C4-2B (cell line): ENCODE measurements around the gene TMEM100.

ENCODE experiments used
- H3K27ac ChIP-seq: fragments of 450-650 bp; 2 replicates; pipeline ENCODE4 v1.5.1; 2017
- ZFX ChIP-seq: fragments of 450-650 bp; IDR thresholded peaks from 2 replicates; pipeline ENCODE4 v1.6.1; 2017
- TF ChIP-seq, protein P1 (sequence below): fragments of 450-650 bp; conservative IDR thresholded peaks from 2 replicates; pipeline ENCODE4 v1.5.1; 2017; ENCODE audit warnings: mild to moderate bottlenecking

TMEM100 gene

DNA sequence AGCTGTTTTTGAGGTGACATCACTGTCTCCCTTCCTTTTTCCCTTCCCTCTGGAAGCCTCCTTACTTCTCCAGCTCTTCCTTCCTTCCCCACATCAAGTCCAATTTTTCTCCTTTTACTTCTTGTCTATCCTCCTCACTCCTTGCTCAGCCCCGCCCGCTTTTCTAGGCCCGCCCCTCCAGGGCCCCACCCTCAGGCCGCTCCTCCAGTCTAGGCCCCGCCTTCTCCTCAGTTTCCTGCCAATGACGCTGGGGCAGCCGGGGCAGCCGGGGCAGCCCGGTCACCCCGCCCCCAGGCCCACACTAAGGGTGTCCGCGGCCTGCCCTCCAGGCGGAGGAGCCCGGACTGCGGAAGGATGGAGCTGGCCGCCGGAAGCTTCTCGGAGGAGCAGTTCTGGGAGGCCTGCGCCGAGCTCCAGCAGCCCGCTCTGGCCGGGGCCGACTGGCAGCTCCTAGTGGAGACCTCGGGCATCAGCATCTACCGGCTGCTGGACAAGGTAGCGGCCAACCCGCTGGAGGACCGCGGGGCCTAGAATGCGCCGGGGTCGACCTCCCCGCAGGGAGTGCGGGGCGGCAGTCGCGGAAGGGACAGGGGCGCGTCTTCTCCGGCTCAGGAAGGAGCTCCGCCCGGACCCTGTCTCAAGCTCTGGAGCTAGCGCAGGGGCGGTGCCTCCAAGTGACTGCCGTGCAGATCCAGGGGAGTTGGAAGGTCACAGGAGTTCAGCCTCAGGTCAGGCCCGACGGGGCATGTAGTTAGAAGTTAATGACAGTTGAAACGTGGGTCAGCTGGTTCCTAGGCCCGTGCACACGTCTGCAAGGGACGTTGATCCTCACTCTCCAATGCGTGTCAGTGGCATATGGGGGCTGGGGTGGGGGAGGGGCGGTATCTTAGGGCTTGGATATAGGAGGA lies 28.3 kb upstream of the TMEM100 start, which contains the start of gene PCTP:
Gene PCTP, plus strand, starts transcription at position 302 of the 908 bp plus-strand sequence. Its CDS starts 53 bp downstream, at position 355.
- peak; percentile 90 for TF ChIP-seq ZFX
- TF ChIP-seq, protein P1, sequence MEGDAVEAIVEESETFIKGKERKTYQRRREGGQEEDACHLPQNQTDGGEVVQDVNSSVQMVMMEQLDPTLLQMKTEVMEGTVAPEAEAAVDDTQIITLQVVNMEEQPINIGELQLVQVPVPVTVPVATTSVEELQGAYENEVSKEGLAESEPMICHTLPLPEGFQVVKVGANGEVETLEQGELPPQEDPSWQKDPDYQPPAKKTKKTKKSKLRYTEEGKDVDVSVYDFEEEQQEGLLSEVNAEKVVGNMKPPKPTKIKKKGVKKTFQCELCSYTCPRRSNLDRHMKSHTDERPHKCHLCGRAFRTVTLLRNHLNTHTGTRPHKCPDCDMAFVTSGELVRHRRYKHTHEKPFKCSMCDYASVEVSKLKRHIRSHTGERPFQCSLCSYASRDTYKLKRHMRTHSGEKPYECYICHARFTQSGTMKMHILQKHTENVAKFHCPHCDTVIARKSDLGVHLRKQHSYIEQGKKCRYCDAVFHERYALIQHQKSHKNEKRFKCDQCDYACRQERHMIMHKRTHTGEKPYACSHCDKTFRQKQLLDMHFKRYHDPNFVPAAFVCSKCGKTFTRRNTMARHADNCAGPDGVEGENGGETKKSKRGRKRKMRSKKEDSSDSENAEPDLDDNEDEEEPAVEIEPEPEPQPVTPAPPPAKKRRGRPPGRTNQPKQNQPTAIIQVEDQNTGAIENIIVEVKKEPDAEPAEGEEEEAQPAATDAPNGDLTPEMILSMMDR = peak; percentile 47
- H3K27ac ChIP-seq = peak within 1 kb of the TSS; percentile 81

DNA sequence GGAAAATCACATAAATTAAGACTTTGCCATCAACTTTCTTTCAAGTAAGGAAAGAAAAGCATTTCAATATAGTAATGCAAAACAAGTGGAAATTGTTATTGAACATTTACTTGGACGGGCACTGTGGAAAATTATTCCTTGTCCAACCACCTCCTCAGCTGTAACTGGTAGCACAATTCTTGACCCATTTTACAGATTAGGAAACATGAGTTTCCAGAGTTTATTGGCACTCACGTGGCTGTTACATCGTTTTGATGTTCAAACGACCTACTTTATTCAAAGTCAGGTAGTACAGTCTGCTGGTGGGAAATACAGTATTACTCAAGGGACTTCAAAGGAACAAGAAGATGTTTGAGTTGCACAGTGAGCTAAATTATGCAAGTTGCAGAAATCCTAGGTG lies 27.3 kb upstream of the TMEM100 start:
- no peak overlapping the region for H3K27ac ChIP-seq

DNA sequence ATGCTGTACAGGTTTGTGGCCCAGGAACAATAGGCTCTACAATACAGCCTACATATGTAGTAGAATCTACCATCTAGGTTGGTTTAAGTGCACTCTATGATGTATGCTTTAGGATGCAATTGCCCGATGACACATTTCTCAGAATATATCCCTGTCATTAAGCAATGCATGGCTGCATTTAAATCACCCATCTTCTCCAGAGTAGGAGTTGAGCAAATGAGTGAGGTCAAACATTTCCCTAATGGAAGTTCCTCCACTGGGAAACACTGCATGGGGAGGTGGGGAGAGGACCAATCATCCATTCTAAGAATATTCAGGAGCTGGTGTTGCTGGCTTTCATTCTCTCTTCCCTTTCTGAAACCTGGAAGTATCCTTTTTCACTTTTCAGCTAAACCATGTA lies 26.2 kb upstream of the TMEM100 start:
- H3K27ac ChIP-seq = no peak overlapping the region
- TF ChIP-seq, protein P1 = no peak
- TF ChIP-seq ZFX = no peak

More for the DNA sequence above, 27.3 kb upstream of the TMEM100 start:
- TF ChIP-seq ZFX = no peak
- TF ChIP-seq, protein P1 = no peak

DNA sequence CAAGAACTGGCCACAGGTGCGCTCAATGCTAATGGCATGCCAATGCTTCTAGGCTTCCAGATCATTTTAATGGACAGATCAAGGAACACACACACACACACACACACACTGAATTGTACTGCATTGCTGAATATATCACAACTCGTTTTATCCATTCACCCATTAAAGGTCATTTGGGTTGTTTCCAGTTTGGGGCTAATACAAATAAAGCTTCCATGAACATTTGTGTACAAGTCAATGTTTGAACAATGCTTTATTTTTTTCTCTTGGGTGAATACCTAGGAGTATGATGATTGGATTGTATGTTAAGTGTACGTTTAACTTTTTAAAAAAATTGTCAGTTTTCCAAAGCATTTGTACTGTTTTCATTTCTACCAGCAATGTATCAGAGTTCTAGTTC lies 24.5 kb upstream of the TMEM100 start:
- H3K27ac ChIP-seq = no peak overlapping the region
- TF ChIP-seq, protein P1 = no peak
- no peak for TF ChIP-seq ZFX

DNA sequence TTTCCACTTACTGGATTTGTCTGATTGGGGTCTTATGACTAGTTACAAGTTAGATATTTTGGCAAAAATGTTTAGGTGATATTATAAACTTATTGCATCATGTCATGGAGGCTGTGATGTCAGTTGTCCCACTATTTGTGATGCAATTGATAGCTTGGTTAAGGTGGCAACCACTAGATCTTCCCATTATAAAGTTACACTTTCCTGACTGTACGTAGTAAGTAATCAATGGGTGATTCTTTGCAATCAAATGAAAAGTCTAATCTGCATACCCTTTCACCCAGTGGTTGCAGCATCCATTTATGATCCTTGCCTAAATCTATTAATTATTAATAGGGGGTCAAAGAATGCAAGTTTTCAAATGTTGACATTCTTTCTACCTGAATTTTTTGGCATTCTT lies 23.8 kb upstream of the TMEM100 start:
- no peak overlapping the region for H3K27ac ChIP-seq
- TF ChIP-seq ZFX = no peak
- TF ChIP-seq, protein P1 = no peak

DNA sequence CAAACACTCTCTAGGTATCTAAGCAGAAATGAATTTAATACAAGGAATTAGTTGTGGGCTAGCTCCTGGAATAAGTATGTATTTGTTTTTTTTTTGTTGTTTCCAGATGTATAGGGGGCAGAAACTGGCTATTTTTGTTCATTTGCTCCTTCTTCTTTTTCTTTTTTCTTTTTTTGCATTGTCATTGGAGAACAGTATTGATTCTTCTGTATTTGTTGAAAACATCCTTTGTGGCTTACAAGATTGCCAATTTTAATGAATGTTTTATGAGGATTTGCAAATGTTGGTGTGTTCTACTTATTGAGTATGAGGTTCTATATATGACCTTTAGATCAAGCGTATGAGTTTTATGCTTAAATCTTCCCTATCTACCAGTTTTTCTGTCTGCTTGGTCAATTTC lies 22.6 kb upstream of the TMEM100 start:
- TF ChIP-seq, protein P1 = no peak
- TF ChIP-seq ZFX = no peak
- H3K27ac ChIP-seq = no peak overlapping the region

DNA sequence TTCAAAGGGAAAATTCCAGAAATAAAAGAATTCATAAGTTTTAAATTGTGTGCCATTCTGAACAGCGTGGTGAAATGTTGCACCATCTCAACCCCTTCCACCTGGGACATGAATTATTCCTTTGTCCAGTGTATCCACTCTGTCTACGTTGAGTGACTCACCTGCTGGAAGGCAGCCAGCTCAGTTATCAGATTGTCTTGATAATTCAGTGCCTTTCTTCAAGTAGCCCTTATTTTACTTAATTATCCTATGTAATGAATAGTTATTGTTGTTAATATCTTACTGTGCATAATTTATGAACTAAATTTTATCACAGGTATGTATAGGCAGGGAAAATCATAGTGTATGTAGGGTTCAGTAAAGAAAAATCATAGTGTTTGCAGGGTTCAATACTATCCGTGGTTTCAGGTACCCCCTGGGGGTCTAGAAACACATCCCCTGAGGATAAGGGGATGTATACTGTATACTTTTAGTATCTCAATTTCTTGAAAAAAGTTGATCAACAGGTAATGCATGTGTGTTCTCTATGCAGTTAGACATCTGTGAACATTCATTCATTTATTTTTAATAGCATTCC lies 20.5 kb upstream of the TMEM100 start:
- no peak overlapping the region for H3K27ac ChIP-seq
- TF ChIP-seq, protein P1 = no peak
- no peak for TF ChIP-seq ZFX
